ENCODE results near the gene DVL2. TPM values are rescaled to one million over a fixed set of nuclear protein-coding genes. Genes with fewer than 3 reads are reported as not detected.
"Not testable (repeated sequence)": the region's sequence is repeated elsewhere in the genome, so short reads cannot be mapped to it uniquely, and the experiment has no call there.

Gene DVL2
- total RNA-seq, 2 donors from 2014 or later: 35.1 to 61.6 TPM

- Mint-ChIP-seq H3K27ac (no peak overlapping the region), H3K4me1 (ENCODE audit: low read depth in 2 of 2) (no peaks in the 10 kb centered on the region), H3K4me3 (no peak overlapping the region), H3K36me3 (no peaks in the 10 kb centered on the region), H3K27me3 (no peaks in the 10 kb centered on the region), H3K9me3 (no peaks in the 10 kb centered on the region)
- DNase-seq (ENCODE audit: low spot score): no peak
- ATAC-seq: peak in 1 of 2 donors; percentile 34
Observed at GRCh38 chr17:7196651-7197401, 37.5 kb downstream of the DVL2 start.

GRCh38 chr17:7195971-7196370, 38.3 kb downstream of the DVL2 start:
- Mint-ChIP-seq H3K9me3 (no peaks in the 10 kb centered on the region), H3K36me3 (no peaks in the 10 kb centered on the region), H3K27me3 (no peaks in the 10 kb centered on the region), H3K4me3 (no peak overlapping the region), H3K27ac (no peak overlapping the region), H3K4me1 (ENCODE audit: low read depth in 2 of 2) (no peaks in the 10 kb centered on the region)
- DNase-seq (ENCODE audit: low spot score) (no peak), ATAC-seq (no peak)

GRCh38 chr17:7192271-7192937, 41.9 kb downstream of the DVL2 start:
- Mint-ChIP-seq H3K36me3 (no peaks in the 10 kb centered on the region), H3K9me3 (no peaks in the 10 kb centered on the region), H3K4me1 (ENCODE audit: low read depth in 2 of 2) (no peaks in the 10 kb centered on the region), H3K27me3 (no peaks in the 10 kb centered on the region), H3K27ac (no peak overlapping the region), H3K4me3 (no peak overlapping the region)
- DNase-seq (ENCODE audit: low spot score) (no peak), ATAC-seq (no peak)

GRCh38 chr17:7191571-7192270, 42.6 kb downstream of the DVL2 start:
- Mint-ChIP-seq H3K9me3 (no peaks in the 10 kb centered on the region), H3K27me3 (no peaks in the 10 kb centered on the region), H3K4me3 (no peak overlapping the region), H3K4me1 (ENCODE audit: low read depth in 2 of 2) (peaks cover 0 to under 1% of the 10 kb centered on the region in 2 donors), H3K36me3 (no peaks in the 10 kb centered on the region), H3K27ac (no peak overlapping the region)
- ATAC-seq (peak in 1 of 2 donors; percentile 41), DNase-seq (ENCODE audit: low spot score) (no peak)

- no peak overlapping the region for H3K27ac Mint-ChIP-seq
- no peak overlapping the region for H3K4me3 Mint-ChIP-seq
- no peak for DNase-seq (ENCODE audit: low spot score)
- ATAC-seq: no peak
- peaks cover 0 to 7% of the 10 kb centered on the region in 2 donors for H3K4me1 Mint-ChIP-seq (ENCODE audit: low read depth in 2 of 2)
- H3K27me3 Mint-ChIP-seq: no peaks in the 10 kb centered on the region
- no peaks in the 10 kb centered on the region for H3K36me3 Mint-ChIP-seq
- no peaks in the 10 kb centered on the region for H3K9me3 Mint-ChIP-seq
Observed at GRCh38 chr17:7191069-7191468, 43.2 kb downstream of the DVL2 start.

GRCh38 chr17:7190276-7190917, 43.9 kb downstream of the DVL2 start:
- Mint-ChIP-seq H3K4me1 (ENCODE audit: low read depth in 2 of 2) (peaks cover 0 to 7% of the 10 kb centered on the region in 2 donors), H3K27ac (no peak overlapping the region), H3K36me3 (no peaks in the 10 kb centered on the region)

GRCh38 chr17:7186241-7186640, 48.1 kb downstream of the DVL2 start:
- Mint-ChIP-seq H3K27ac (no peak overlapping the region), H3K27me3 (no peaks in the 10 kb centered on the region), H3K36me3 (no peaks in the 10 kb centered on the region), H3K9me3 (no peaks in the 10 kb centered on the region), H3K4me1 (ENCODE audit: low read depth in 2 of 2) (peaks cover 0 to 7% of the 10 kb centered on the region in 2 donors), H3K4me3 (no peak overlapping the region)
- ATAC-seq (peak in 1 of 2 donors; percentile 29), DNase-seq (ENCODE audit: low spot score) (no peak)

More at GRCh38 chr17:7190276-7190917, 43.9 kb downstream of the DVL2 start:
- Mint-ChIP-seq H3K4me3 (no peak overlapping the region), H3K9me3 (no peaks in the 10 kb centered on the region), H3K27me3 (no peaks in the 10 kb centered on the region)
- ATAC-seq (no peak), DNase-seq (ENCODE audit: low spot score) (no peak)

GRCh38 chr17:7184647-7185046, 49.7 kb downstream of the DVL2 start:
- ATAC-seq (no peak), DNase-seq (ENCODE audit: low spot score) (no peak)
- H3K4me1 Mint-ChIP-seq (ENCODE audit: low read depth in 2 of 2): peaks cover 0 to 7% of the 10 kb centered on the region in 2 donors
- H3K4me3 Mint-ChIP-seq: no peak overlapping the region
- no peaks in the 10 kb centered on the region for H3K9me3 Mint-ChIP-seq
- no peaks in the 10 kb centered on the region for H3K36me3 Mint-ChIP-seq
- H3K27me3 Mint-ChIP-seq: no peaks in the 10 kb centered on the region
- H3K27ac Mint-ChIP-seq: no peak overlapping the region

- DNase-seq (ENCODE audit: low spot score) (no peak), ATAC-seq (no peak)
- peaks cover 0 to 7% of the 10 kb centered on the region in 2 donors for H3K4me1 Mint-ChIP-seq (ENCODE audit: low read depth in 2 of 2)
- H3K4me3 Mint-ChIP-seq: no peak overlapping the region
- H3K9me3 Mint-ChIP-seq: no peaks in the 10 kb centered on the region
- H3K36me3 Mint-ChIP-seq: no peaks in the 10 kb centered on the region
- no peaks in the 10 kb centered on the region for H3K27me3 Mint-ChIP-seq
- H3K27ac Mint-ChIP-seq: no peak overlapping the region
Observed at GRCh38 chr17:7184091-7184488, 50.2 kb downstream of the DVL2 start.

- Mint-ChIP-seq H3K27ac (no peak overlapping the region), H3K4me3 (no peak overlapping the region), H3K4me1 (ENCODE audit: low read depth in 2 of 2) (peaks cover 0 to 7% of the 10 kb centered on the region in 2 donors), H3K36me3 (no peaks in the 10 kb centered on the region), H3K9me3 (no peaks in the 10 kb centered on the region), H3K27me3 (no peaks in the 10 kb centered on the region)
- ATAC-seq: no peak
- DNase-seq (ENCODE audit: low spot score): no peak
Observed at GRCh38 chr17:7183433-7184090, 50.8 kb downstream of the DVL2 start.

- not testable (repeated sequence) for H3K27ac Mint-ChIP-seq; DNase-seq (ENCODE audit: low spot score); H3K4me3 Mint-ChIP-seq; H3K36me3 Mint-ChIP-seq; ATAC-seq; H3K27me3 Mint-ChIP-seq; H3K9me3 Mint-ChIP-seq
- H3K4me1 Mint-ChIP-seq (ENCODE audit: low read depth in 2 of 2): peaks cover 6 to 14% of the 10 kb centered on the region in 2 donors
Observed at GRCh38 chr17:7182101-7182500, 52.2 kb downstream of the DVL2 start.

GRCh38 chr17:7179317-7180254, 54.7 kb downstream of the DVL2 start, which contains the start of gene ASGR1:
Gene ASGR1, minus strand, starts transcription at chr17:7179370. Its CDS starts 807 bp downstream, at chr17:7178563.
- DNase-seq (ENCODE audit: low spot score) (no peak), ATAC-seq (no peak)
- no peaks in the 10 kb centered on the region for H3K36me3 Mint-ChIP-seq
- H3K27ac Mint-ChIP-seq: no peak within 1 kb of the TSS
- H3K4me1 Mint-ChIP-seq (ENCODE audit: low read depth in 2 of 2): peaks cover 6 to 7% of the 10 kb centered on the region in 2 donors
- no peaks in the 10 kb centered on the region for H3K9me3 Mint-ChIP-seq
- H3K27me3 Mint-ChIP-seq: peaks cover 6 to 8% of the 10 kb centered on the region in 2 donors
- H3K4me3 Mint-ChIP-seq: peak within 1 kb of the TSS; percentile 47
